PC-9 (cell line): ENCODE results near the gene SLC6A17. TPM values are rescaled to one million over a fixed set of nuclear protein-coding genes. Genes with fewer than 3 reads are reported as not detected.

Source experiments
- BruUV-seq: library from RNA; stranded (reverse); fragments of 400-500 nt; replicated peaks from 2 replicates; lab custom pipeline; 2021; lab: Mats Ljungman, UMichigan
- CTCF ChIA-PET: fragments of 300-600 bp; sonication (Branson Sonifier 250); formaldehyde crosslinking; loops from one replicate; lab custom pipeline; 2022; ENCODE audit warnings: antibody characterized with exemption; lab: Charles Lee
- POLR2A ChIA-PET: fragments of 300-600 bp; sonication (Branson Sonifier 250); formaldehyde crosslinking; loops from one replicate; lab custom pipeline; 2022; ENCODE audit warnings: antibody characterized with exemption; ENCODE audit not compliant: unreplicated experiment; lab: Charles Lee
- DNase-seq, 2 experiments: peaks; one replicate each; pipeline versions ENCODE4 v3.0.0 to v3.0.0-alpha.2; 2015 to 2022; ENCODE audit warnings: mixed read lengths in 1 of 2
- H2AFZ ChIP-seq: fragments of 200-600 bp; sonication (generic); 2 replicates; pipeline ENCODE4 v1.8.1; 2017; ENCODE audit warnings: antibody characterized with exemption
- H3F3A ChIP-seq: fragments of 200-600 bp; sonication (generic); 2 replicates; pipeline ENCODE4 v1.8.1; 2017; ENCODE audit warnings: antibody characterized with exemption, mild to moderate bottlenecking, low read depth; ENCODE audit not compliant: insufficient read depth
- H3K27ac ChIP-seq: fragments of 200-600 bp; sonication (generic); 2 replicates; pipeline ENCODE4 v1.6.1; 2016; ENCODE audit warnings: mixed run types
- H3K27me3 ChIP-seq: fragments of 200-600 bp; sonication (generic); 2 replicates; pipeline ENCODE4 v1.6.1; 2016; ENCODE audit warnings: low read depth, mixed run types; ENCODE audit not compliant: insufficient read depth
- H3K36me3 ChIP-seq: fragments of 200-600 bp; sonication (generic); 2 replicates; pipeline ENCODE4 v1.6.1; 2016; ENCODE audit warnings: low read depth, mixed run types
- H3K4me1 ChIP-seq: fragments of 200-600 bp; sonication (generic); replicated peaks from 2 replicates; pipeline ENCODE4 v1.6.1; 2016; ENCODE audit warnings: mixed run types; ENCODE audit not compliant: insufficient read depth
- H3K4me2 ChIP-seq: fragments of 200-600 bp; sonication (generic); 2 replicates; pipeline ENCODE4 v1.6.1; 2017; ENCODE audit warnings: mixed run types
- H3K4me3 ChIP-seq: fragments of 200-600 bp; sonication (generic); 2 replicates; pipeline ENCODE4 v1.6.1; 2016; ENCODE audit warnings: mixed run types
- H3K79me2 ChIP-seq: fragments of 200-600 bp; sonication (generic); 2 replicates; pipeline ENCODE4 v1.6.1; 2017; ENCODE audit warnings: low read depth, mixed run types
- H3K9me2 ChIP-seq: fragments of 200-600 bp; sonication (generic); 2 replicates; pipeline ENCODE4 v1.8.1; 2017; ENCODE audit warnings: mild to moderate bottlenecking; ENCODE audit not compliant: insufficient read depth
- H3K9me3 ChIP-seq: fragments of 200-600 bp; sonication (generic); 2 replicates; pipeline ENCODE4 v1.8.1; 2016; ENCODE audit warnings: low read depth; ENCODE audit not compliant: insufficient read depth
- H4K20me1 ChIP-seq: fragments of 200-600 bp; sonication (generic); 2 replicates; pipeline ENCODE4 v1.8.1; 2017; ENCODE audit not compliant: insufficient read depth
- EZH2 ChIP-seq: fragments of 200-600 bp; sonication (generic); IDR thresholded peaks from 2 replicates; pipeline ENCODE4 v1.8.0; 2017; ENCODE audit warnings: antibody characterized with exemption, low read depth
- intact Hi-C: fragments of 100-400 bp; cut with micrococcal nuclease; formaldehyde crosslinking; loops from one replicate; pipeline ENCODE4 v1.10.0; 2022; ENCODE audit not compliant: unreplicated experiment
- total RNA-seq: library from RNA; stranded (reverse); gene quantifications from 2 replicates; pipeline ENCODE4 v1.2.3, GENCODE V29; 2021
- TF ChIP-seq, protein P1 (sequence below): fragments of 200-600 bp; sonication (generic); conservative IDR thresholded peaks from 2 replicates; pipeline ENCODE4 v1.6.1; 2017; ENCODE audit warnings: mixed run types, antibody characterized with exemption, mild to moderate bottlenecking, moderate library complexity

SLC6A17 gene
- total RNA-seq, 1 experiment from 2014 or later = 4.5 TPM

- no TSS peak for BruUV-seq
- Histone ChIP-seq H4K20me1 (no peaks in the 10 kb centered on the region), H3K4me2 (no peak overlapping the region), H3K9me3 (no peaks in the 10 kb centered on the region), H3K9me2 (no peaks in the 10 kb centered on the region), H3K36me3 (no peaks in the 10 kb centered on the region), H2AFZ (no peak overlapping the region), H3F3A (no peaks in the 10 kb centered on the region), H3K27me3 (no peaks in the 10 kb centered on the region), H3K4me1 (no peaks in the 10 kb centered on the region), H3K27ac (no peak overlapping the region), H3K4me3 (no peak overlapping the region), H3K79me2 (no peaks in the 10 kb centered on the region)
- TF ChIP-seq EZH2 = no peak
- TF ChIP-seq, protein P1, sequence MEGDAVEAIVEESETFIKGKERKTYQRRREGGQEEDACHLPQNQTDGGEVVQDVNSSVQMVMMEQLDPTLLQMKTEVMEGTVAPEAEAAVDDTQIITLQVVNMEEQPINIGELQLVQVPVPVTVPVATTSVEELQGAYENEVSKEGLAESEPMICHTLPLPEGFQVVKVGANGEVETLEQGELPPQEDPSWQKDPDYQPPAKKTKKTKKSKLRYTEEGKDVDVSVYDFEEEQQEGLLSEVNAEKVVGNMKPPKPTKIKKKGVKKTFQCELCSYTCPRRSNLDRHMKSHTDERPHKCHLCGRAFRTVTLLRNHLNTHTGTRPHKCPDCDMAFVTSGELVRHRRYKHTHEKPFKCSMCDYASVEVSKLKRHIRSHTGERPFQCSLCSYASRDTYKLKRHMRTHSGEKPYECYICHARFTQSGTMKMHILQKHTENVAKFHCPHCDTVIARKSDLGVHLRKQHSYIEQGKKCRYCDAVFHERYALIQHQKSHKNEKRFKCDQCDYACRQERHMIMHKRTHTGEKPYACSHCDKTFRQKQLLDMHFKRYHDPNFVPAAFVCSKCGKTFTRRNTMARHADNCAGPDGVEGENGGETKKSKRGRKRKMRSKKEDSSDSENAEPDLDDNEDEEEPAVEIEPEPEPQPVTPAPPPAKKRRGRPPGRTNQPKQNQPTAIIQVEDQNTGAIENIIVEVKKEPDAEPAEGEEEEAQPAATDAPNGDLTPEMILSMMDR = no peak
- ChIA-PET CTCF (interaction anchor here (1.1 kb wide), 1 partner anchor 42 kb away, joined by 3 read pairs; no protein-coding TSS in a partner anchor), POLR2A (no interaction called here)
- intact Hi-C loops = no loop called here
- no peak for DNase-seq
Measured at GRCh38 chr1:110250008-110250407, 99.7 kb downstream of the SLC6A17 start.

- ChIA-PET CTCF (no interaction called here), POLR2A (no interaction called here)
- Histone ChIP-seq H3K4me1 (no peaks in the 10 kb centered on the region), H3K9me2 (no peaks in the 10 kb centered on the region), H3K9me3 (no peaks in the 10 kb centered on the region), H4K20me1 (no peaks in the 10 kb centered on the region), H3K27ac (no peak overlapping the region), H3F3A (no peaks in the 10 kb centered on the region), H3K27me3 (no peaks in the 10 kb centered on the region), H3K79me2 (no peaks in the 10 kb centered on the region), H3K4me3 (no peak overlapping the region), H2AFZ (no peak overlapping the region), H3K4me2 (no peak overlapping the region), H3K36me3 (no peaks in the 10 kb centered on the region)
- intact Hi-C loops = no loop called here
- no TSS peak for BruUV-seq
- no peak for DNase-seq
- TF ChIP-seq, protein P1 = no peak
- TF ChIP-seq EZH2 = no peak
Measured at GRCh38 chr1:110250749-110251148, 100.5 kb downstream of the SLC6A17 start.

Other genes starting within 250 kb of the SLC6A17 start
- 29.8 and 35.2 TPM in 2 replicates for gene CSF1, start 239.6 kb upstream of the SLC6A17 start, total RNA-seq
- 143 and 147 TPM in 2 replicates for gene AHCYL1, start 165.7 kb upstream of the SLC6A17 start, total RNA-seq
- gene STRIP1, start 115.9 kb upstream of the SLC6A17 start, total RNA-seq = 32.1 and 36.5 TPM in 2 replicates
- gene ALX3, start 79.8 kb upstream of the SLC6A17 start, total RNA-seq = not detected in 2 replicates
- gene UBL4B, start 38.1 kb upstream of the SLC6A17 start, total RNA-seq = 0.24 and 0.28 TPM in 2 replicates
- gene KCNC4, start 59.8 kb downstream of the SLC6A17 start, total RNA-seq = 8.6 and 9.4 TPM in 2 replicates
- 42.7 and 43.1 TPM in 2 replicates for gene RBM15, start 188.9 kb downstream of the SLC6A17 start, total RNA-seq
- gene SLC16A4, start 240.5 kb downstream of the SLC6A17 start, total RNA-seq = 24.6 and 32.7 TPM in 2 replicates